Loucy (cell line): ENCODE results near the gene CDH9.

ENCODE experiments used
- H2AFZ ChIP-seq: fragments of 200-600 bp; sonication (generic); 2 replicates; pipeline ENCODE4 v1.6.0; 2016; ENCODE audit warnings: antibody characterized with exemption, mild to moderate bottlenecking, low read length, moderate library complexity
- H3F3A ChIP-seq: fragments of 200-600 bp; 2 replicates; pipeline ENCODE4 v1.6.0; 2016; ENCODE audit warnings: antibody characterized with exemption, low read depth, mild to moderate bottlenecking
- H3K27me3 ChIP-seq: fragments of 200-600 bp; sonication (generic); 2 replicates; pipeline ENCODE4 v1.6.1; 2014; ENCODE audit warnings: low read length, mild to moderate bottlenecking; ENCODE audit not compliant: insufficient read depth, poor library complexity, severe bottlenecking
- H3K36me3 ChIP-seq: fragments of 200-600 bp; sonication (generic); 2 replicates; pipeline ENCODE4 v1.6.1; 2016; ENCODE audit warnings: low read length; ENCODE audit not compliant: insufficient read depth
- H3K4me1 ChIP-seq: fragments of 200-600 bp; sonication (generic); 2 replicates; pipeline ENCODE4 v1.5.1; 2014; ENCODE audit warnings: low read length, mild to moderate bottlenecking; ENCODE audit not compliant: insufficient read depth, poor library complexity, severe bottlenecking
- H3K4me2 ChIP-seq: fragments of 200-600 bp; sonication (generic); 2 replicates; pipeline ENCODE4 v1.6.0; 2014; ENCODE audit warnings: antibody characterized with exemption, low read length, low read depth, mild to moderate bottlenecking; ENCODE audit not compliant: poor library complexity, severe bottlenecking
- H3K4me3 ChIP-seq: fragments of 200-600 bp; sonication (generic); 2 replicates; pipeline ENCODE4 v1.5.1; 2014; ENCODE audit warnings: low read length, mild to moderate bottlenecking, mixed read lengths; ENCODE audit not compliant: poor library complexity, severe bottlenecking
- H3K79me2 ChIP-seq: fragments of 200-600 bp; sonication (generic); 2 replicates; pipeline ENCODE4 v1.6.1; 2014; ENCODE audit warnings: low read length; ENCODE audit not compliant: insufficient read depth
- H3K9ac ChIP-seq: fragments of 200-600 bp; sonication (generic); 2 replicates; pipeline ENCODE4 v1.6.0; 2014; ENCODE audit warnings: mild to moderate bottlenecking, low read depth, low read length, moderate library complexity; ENCODE audit not compliant: poor library complexity, severe bottlenecking
- H3K9me2 ChIP-seq: fragments of 200-600 bp; sonication (generic); replicated peaks from 2 replicates; pipeline ENCODE4 v1.6.1; 2016; ENCODE audit warnings: low read depth, low read length, mixed read lengths
- H3K9me3 ChIP-seq: fragments of 200-600 bp; sonication (generic); 2 replicates; pipeline ENCODE4 v1.6.1; 2014; ENCODE audit warnings: mild to moderate bottlenecking, antibody characterized with exemption, low read length, low read depth; ENCODE audit not compliant: insufficient read depth
- H4K20me1 ChIP-seq: fragments of 200-600 bp; sonication (generic); 2 replicates; pipeline ENCODE4 v1.6.0; 2014; ENCODE audit warnings: antibody characterized with exemption, low read length, mild to moderate bottlenecking; ENCODE audit not compliant: insufficient read depth, poor library complexity, severe bottlenecking
- EZH2phosphoT487 ChIP-seq: fragments of 200-600 bp; IDR thresholded peaks from 2 replicates; pipeline ENCODE4 v1.6.1; 2018; ENCODE audit warnings: antibody characterized with exemption, mild to moderate bottlenecking, moderate library complexity, borderline replicate concordance
- TF ChIP-seq, protein P1 (sequence below): fragments of 200-600 bp; sonication (generic); conservative IDR thresholded peaks from 2 replicates; pipeline ENCODE4 v1.5.1; 2014; ENCODE audit warnings: mild to moderate bottlenecking, antibody characterized with exemption, low read length

CDH9 gene

DNA sequence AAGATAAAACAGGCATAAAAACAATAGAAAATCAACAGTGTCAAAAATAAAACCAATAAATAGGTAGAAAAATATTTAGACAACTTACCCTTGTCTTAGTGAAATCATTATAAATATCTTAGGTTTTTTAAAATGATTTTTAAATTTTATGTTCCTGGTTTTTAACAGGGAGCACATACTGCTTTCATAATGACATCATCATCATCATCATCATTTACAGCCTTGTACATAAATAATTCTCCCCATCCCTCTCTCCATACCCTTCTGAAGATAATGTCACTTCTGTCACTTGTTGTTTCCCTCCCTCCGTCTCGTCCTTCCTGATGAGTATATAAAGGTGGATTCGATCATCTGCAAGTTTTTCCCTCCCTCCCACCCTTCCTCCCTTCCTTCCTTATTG, 56.6 kb downstream of the CDH9 start:
- no peaks in the 10 kb centered on the region for H3K9me3 ChIP-seq
- H3K4me3 ChIP-seq, result no peak overlapping the region
- no peaks in the 10 kb centered on the region for H3K9me2 ChIP-seq
- no peaks in the 10 kb centered on the region for H3K4me1 ChIP-seq
- TF ChIP-seq, protein P1, sequence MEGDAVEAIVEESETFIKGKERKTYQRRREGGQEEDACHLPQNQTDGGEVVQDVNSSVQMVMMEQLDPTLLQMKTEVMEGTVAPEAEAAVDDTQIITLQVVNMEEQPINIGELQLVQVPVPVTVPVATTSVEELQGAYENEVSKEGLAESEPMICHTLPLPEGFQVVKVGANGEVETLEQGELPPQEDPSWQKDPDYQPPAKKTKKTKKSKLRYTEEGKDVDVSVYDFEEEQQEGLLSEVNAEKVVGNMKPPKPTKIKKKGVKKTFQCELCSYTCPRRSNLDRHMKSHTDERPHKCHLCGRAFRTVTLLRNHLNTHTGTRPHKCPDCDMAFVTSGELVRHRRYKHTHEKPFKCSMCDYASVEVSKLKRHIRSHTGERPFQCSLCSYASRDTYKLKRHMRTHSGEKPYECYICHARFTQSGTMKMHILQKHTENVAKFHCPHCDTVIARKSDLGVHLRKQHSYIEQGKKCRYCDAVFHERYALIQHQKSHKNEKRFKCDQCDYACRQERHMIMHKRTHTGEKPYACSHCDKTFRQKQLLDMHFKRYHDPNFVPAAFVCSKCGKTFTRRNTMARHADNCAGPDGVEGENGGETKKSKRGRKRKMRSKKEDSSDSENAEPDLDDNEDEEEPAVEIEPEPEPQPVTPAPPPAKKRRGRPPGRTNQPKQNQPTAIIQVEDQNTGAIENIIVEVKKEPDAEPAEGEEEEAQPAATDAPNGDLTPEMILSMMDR, result no peak
- TF ChIP-seq EZH2phosphoT487, result no peak
- H3K4me2 ChIP-seq, result no peak overlapping the region
- no peaks in the 10 kb centered on the region for H3F3A ChIP-seq
- H3K79me2 ChIP-seq, result no peaks in the 10 kb centered on the region
- no peak overlapping the region for H2AFZ ChIP-seq
- no peaks in the 10 kb centered on the region for H4K20me1 ChIP-seq
- no peak overlapping the region for H3K9ac ChIP-seq
- H3K27me3 ChIP-seq, result no peaks in the 10 kb centered on the region
- H3K36me3 ChIP-seq, result no peaks in the 10 kb centered on the region

DNA sequence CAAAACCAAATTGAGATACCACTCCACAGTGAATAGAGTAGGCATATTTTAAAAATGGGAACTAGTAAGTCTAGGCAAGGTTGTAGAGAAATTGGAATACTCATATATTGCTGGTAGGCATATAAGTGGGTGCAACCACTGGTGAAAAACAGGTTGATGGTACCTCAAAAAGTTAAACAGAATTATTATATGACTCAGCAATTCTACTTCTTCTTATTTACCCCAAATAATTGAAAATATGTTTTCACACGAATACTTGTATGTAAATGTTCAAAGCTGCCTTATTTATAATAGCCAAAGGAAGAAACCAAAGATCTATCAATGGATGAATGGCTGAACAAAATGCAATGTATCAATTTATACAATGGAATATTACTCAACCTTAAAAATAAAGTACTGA, 79.1 kb downstream of the CDH9 start:
- Histone ChIP-seq H4K20me1 (no peaks in the 10 kb centered on the region), H3K4me1 (no peaks in the 10 kb centered on the region), H3K27me3 (no peaks in the 10 kb centered on the region), H2AFZ (no peak overlapping the region), H3K79me2 (no peaks in the 10 kb centered on the region), H3F3A (no peaks in the 10 kb centered on the region), H3K4me3 (no peak overlapping the region), H3K9me2 (no peaks in the 10 kb centered on the region), H3K36me3 (no peaks in the 10 kb centered on the region), H3K9me3 (no peaks in the 10 kb centered on the region), H3K4me2 (no peak overlapping the region), H3K9ac (no peak overlapping the region)
- TF ChIP-seq EZH2phosphoT487, result no peak
- TF ChIP-seq, protein P1, result no peak

DNA sequence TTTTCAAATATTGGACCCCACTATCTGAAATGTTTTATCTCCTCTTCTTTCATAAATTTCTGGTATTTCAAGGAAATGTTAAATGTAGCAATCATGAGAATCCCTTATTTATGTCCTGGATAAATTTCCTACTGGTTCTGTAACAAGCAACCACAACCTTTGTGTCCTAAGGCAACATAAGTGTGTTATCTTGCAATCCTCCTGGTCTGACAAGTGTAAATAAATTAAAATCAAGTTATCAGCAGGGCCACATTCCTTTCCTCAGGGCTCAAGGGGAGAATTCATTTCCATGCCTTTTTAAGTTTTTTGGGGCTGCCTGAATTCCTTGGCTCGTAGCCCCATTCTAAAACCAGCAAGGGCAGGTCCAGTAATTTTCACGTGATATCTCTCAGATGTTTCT, 83.2 kb downstream of the CDH9 start:
- H2AFZ ChIP-seq, result no peak overlapping the region
- no peaks in the 10 kb centered on the region for H4K20me1 ChIP-seq
- no peaks in the 10 kb centered on the region for H3K79me2 ChIP-seq
- H3K9me2 ChIP-seq, result no peaks in the 10 kb centered on the region
- H3K4me2 ChIP-seq, result no peak overlapping the region
- H3K36me3 ChIP-seq, result no peaks in the 10 kb centered on the region
- no peaks in the 10 kb centered on the region for H3F3A ChIP-seq
- no peaks in the 10 kb centered on the region for H3K27me3 ChIP-seq
- H3K9me3 ChIP-seq, result no peaks in the 10 kb centered on the region
- no peaks in the 10 kb centered on the region for H3K4me1 ChIP-seq
- no peak for TF ChIP-seq EZH2phosphoT487
- TF ChIP-seq, protein P1, result no peak
- H3K4me3 ChIP-seq, result no peak overlapping the region
- H3K9ac ChIP-seq, result no peak overlapping the region
